Gastrocnemius medialis (tissue), 4 donors: Measurements from ENCODE around the gene GRK6. TPM values are rescaled to one million over a fixed set of nuclear protein-coding genes. Genes with fewer than 3 reads are reported as not detected.

ENCODE experiments used
- ATAC-seq, 2 donors: fragments of 150-250 bp; one replicate each; pipeline ENCODE4 v1.9.1; 2016
- DNase-seq, 2 donors: peaks; one replicate each; pipeline ENCODE4 v3.0.0-alpha.2; 2019
- H3K27ac ChIP-seq, 4 donors: fragments of 200-600 bp; sonication (generic); 1 replicate in 1 of 4; 2 replicates in 3 of 4; pipeline ENCODE4 v1.5.1; 2016 to 2018; ENCODE audit warnings: mild to moderate bottlenecking in 2 of 4, moderate library complexity in 1 of 4
- H3K27me3 ChIP-seq, 3 donors: fragments of 200-600 bp; sonication (generic) in 2 of 3; 1 replicate in 1 of 3; 2 replicates in 2 of 3; pipeline versions ENCODE4 v1.5.1 to v1.6.0; 2016 to 2019; ENCODE audit warnings: mild to moderate bottlenecking in 1 of 3, moderate library complexity in 1 of 3
- H3K36me3 ChIP-seq, 2 donors: fragments of 200-600 bp; sonication (generic) in 1 of 2; one replicate each; pipeline ENCODE4 v1.5.1; 2017 to 2018
- H3K4me1 ChIP-seq, 2 donors: fragments of 200-600 bp; sonication (generic) in 1 of 2; one replicate each; pipeline ENCODE4 v1.5.1; 2016 to 2017; ENCODE audit warnings: mild to moderate bottlenecking in 2 of 2
- H3K4me3 ChIP-seq, 4 donors: fragments of 200-600 bp; sonication (generic) in 3 of 4; 1 replicate in 1 of 4; 2 replicates in 3 of 4; pipeline ENCODE4 v1.5.1; 2016 to 2019; ENCODE audit warnings: mild to moderate bottlenecking in 2 of 4
- H3K9me3 ChIP-seq, 3 donors: fragments of 200-600 bp; sonication (generic) in 2 of 3; 1 replicate in 1 of 3; 2 replicates in 2 of 3; pipeline ENCODE4 v1.5.1; 2016 to 2019
- CTCF ChIP-seq, 5 experiments: fragments of 450-650 bp in 3 of 5; fragments of 200-600 bp in 2 of 5; sonication (generic) in 2 of 5; IDR thresholded peaks in 4 of 5; conservative IDR thresholded peaks in 1 of 5; 1 replicate in 4 of 5; 2 replicates in 1 of 5; pipeline ENCODE4 v1.5.1; 2016 to 2019; ENCODE audit warnings: antibody characterized with exemption in 5 of 5, mild to moderate bottlenecking in 3 of 5, moderate library complexity in 3 of 5
- POLR2A ChIP-seq, 2 donors: fragments of 450-650 bp; IDR thresholded peaks; one replicate each; pipeline ENCODE4 v1.6.1; 2017; ENCODE audit warnings: antibody characterized with exemption in 2 of 2, mild to moderate bottlenecking in 2 of 2, moderate library complexity in 2 of 2
- in situ Hi-C, 4 donors: fragments of 200-750 bp; cut with MboI; loops; one replicate each; pipeline versions ENCODE4 v1.15.0 to v1.8.0; 2017; ENCODE audit warnings: low sequenced_read_pairs in 4 of 4
- intact Hi-C: fragments of 100-400 bp; cut with DNase I; formaldehyde crosslinking; loops from one replicate; pipeline ENCODE4 v1.15.1; 2023; ENCODE audit warnings: low total_unique reads
- total RNA-seq, 4 donors: library from RNA; depleted of rRNA; stranded (reverse); fragments of >200 nt; gene quantifications; one replicate each; pipeline versions ENCODE4 v1.1.0 to v1.2.3, GENCODE V29; 2016

Gene GRK6
- total RNA-seq, 4 donors from 2014 or later: 12.7 to 40.5 (median 32.2) TPM

- no peaks in the 10 kb centered on the region for H3K9me3 ChIP-seq
- H3K27me3 ChIP-seq: no peaks in the 10 kb centered on the region
- H3K4me1 ChIP-seq: no peaks in the 10 kb centered on the region
- ATAC-seq (no peak), DNase-seq (no peak)
- intact Hi-C loops (no loop called here), in situ Hi-C loops (loop anchor here in 1 of 4 donors (10.0 kb wide), 1 partner anchor 45 kb away; no protein-coding TSS in a partner anchor)
- peaks cover 0 to 41% of the 10 kb centered on the region in 2 donors for H3K36me3 ChIP-seq
- H3K27ac ChIP-seq: no peak overlapping the region
- no peak for TF ChIP-seq CTCF (IDR thresholded peaks at IDR 0.05 in 4 of 5, conservative IDR thresholded peaks at IDR 0.05 in 1 of 5)
- TF ChIP-seq POLR2A (IDR thresholded peaks at IDR 0.05): no peak
- H3K4me3 ChIP-seq: no peak overlapping the region
Observed at GRCh38 chr5:177439518-177440053, 13.1 kb downstream of the GRK6 start.

- Histone ChIP-seq H3K27me3 (no peaks in the 10 kb centered on the region), H3K4me1 (no peaks in the 10 kb centered on the region), H3K4me3 (no peak overlapping the region), H3K27ac (no peak overlapping the region), H3K9me3 (no peaks in the 10 kb centered on the region), H3K36me3 (peaks cover 0 to 32% of the 10 kb centered on the region in 2 donors)
- TF ChIP-seq CTCF (IDR thresholded peaks at IDR 0.05 in 4 of 5, conservative IDR thresholded peaks at IDR 0.05 in 1 of 5): no peak
- no peak for TF ChIP-seq POLR2A (IDR thresholded peaks at IDR 0.05)
- ATAC-seq (no peak), DNase-seq (no peak)
- in situ Hi-C loops (loop anchor here in 1 of 4 donors (10.0 kb wide), 1 partner anchor 46 kb away; no protein-coding TSS in a partner anchor), intact Hi-C loops (no loop called here)
Observed at GRCh38 chr5:177440211-177440989, 13.9 kb downstream of the GRK6 start.

- in situ Hi-C loops: loop anchor here in 1 of 4 donors (10.0 kb wide), 1 partner anchor 46 kb away; no protein-coding TSS in a partner anchor
- TF ChIP-seq POLR2A (IDR thresholded peaks at IDR 0.05): no peak
- TF ChIP-seq CTCF (IDR thresholded peaks at IDR 0.05 in 4 of 5, conservative IDR thresholded peaks at IDR 0.05 in 1 of 5): no peak
- ATAC-seq (no peak), DNase-seq (no peak)
- Histone ChIP-seq H3K36me3 (peaks cover 0 to 25% of the 10 kb centered on the region in 2 donors), H3K9me3 (no peaks in the 10 kb centered on the region), H3K4me1 (peaks cover 5% of the 10 kb centered on the region in 2 donors), H3K27me3 (no peaks in the 10 kb centered on the region), H3K27ac (no peak overlapping the region), H3K4me3 (no peak overlapping the region)
- intact Hi-C loops: no loop called here
Observed at GRCh38 chr5:177440990-177441780, 14.7 kb downstream of the GRK6 start.

GRCh38 chr5:177442066-177442826 is 15.8 kb downstream of the GRK6 start:
- H3K4me1 ChIP-seq: peaks cover 6 to 10% of the 10 kb centered on the region in 2 donors
- intact Hi-C loops: no loop called here
- ATAC-seq (no peak), DNase-seq (no peak)
- H3K27me3 ChIP-seq: peaks cover 0 to 3% (median 1%) of the 10 kb centered on the region in 3 donors
- TF ChIP-seq POLR2A (IDR thresholded peaks at IDR 0.05) (no peak), CTCF (IDR thresholded peaks at IDR 0.05 in 4 of 5, conservative IDR thresholded peaks at IDR 0.05 in 1 of 5) (no peak)
- no peak overlapping the region for H3K27ac ChIP-seq
- no peak overlapping the region for H3K4me3 ChIP-seq
- in situ Hi-C loops: loop anchor here in 1 of 4 donors (10.0 kb wide), 1 partner anchor 47 kb away; no protein-coding TSS in a partner anchor
- H3K9me3 ChIP-seq: no peaks in the 10 kb centered on the region
- H3K36me3 ChIP-seq: peaks cover 0 to 18% of the 10 kb centered on the region in 2 donors
